Smooth muscle cell of trachea (primary cell): ENCODE measurements around the gene SLC12A8. TPM values are rescaled to one million over a fixed set of nuclear protein-coding genes. Genes with fewer than 3 reads are reported as not detected.

Source experiments
- total RNA-seq: library from RNA; depleted of rRNA; stranded (reverse); fragments of >200 nt; gene quantifications from 2 replicates; pipeline ENCODE4 v1.2.1, GENCODE V29; 2014

SLC12A8 gene
- total RNA-seq = 5.4 and 10.9 TPM in 2 replicates

DNA sequence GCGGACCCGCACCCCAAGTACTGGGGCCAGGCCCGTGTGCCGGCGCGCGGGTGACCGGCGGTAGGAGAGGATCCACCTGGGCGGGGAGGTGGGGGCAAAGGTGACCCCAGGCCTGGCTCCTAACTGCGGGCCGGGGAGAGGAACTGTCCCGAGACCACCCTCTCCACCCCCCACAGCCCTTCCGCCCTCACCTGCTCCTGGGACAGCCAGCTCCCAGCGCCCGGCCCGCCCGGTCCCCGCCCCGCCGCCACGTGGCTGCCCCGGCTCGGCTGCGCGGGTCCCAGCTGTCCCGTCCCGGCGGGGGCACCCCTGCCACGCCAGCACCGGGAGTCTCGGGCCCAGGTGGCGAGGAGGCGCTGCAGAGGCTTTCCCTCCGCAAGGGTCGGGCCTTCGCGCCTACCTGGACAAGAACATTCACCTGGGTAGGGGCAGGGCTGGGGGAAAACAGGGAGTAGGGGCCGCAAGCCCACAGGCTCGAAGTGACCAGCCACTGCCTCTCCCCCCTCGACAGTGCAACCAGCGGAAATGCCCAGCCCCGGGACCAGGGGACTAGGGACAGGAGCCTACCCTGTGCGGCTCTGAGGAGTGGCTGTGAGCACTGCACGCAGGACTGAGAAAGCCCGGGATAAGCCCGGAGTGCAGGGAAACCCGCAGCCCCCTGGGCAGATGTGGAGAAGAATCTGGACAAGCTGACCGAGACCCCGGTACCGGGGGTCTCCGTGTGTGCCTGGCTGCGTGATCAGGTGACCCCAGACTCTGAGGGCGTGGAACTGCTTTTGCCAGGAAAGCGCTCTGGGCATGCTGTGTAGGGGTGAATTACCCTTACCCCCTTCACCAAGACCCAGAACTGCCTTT is at the start of gene SLC12A8:
Gene SLC12A8 (minus strand): TSS at position 240 of the 855 bp plus-strand sequence. CDS start 1,399 bp downstream, outside the sequence.

DNA sequence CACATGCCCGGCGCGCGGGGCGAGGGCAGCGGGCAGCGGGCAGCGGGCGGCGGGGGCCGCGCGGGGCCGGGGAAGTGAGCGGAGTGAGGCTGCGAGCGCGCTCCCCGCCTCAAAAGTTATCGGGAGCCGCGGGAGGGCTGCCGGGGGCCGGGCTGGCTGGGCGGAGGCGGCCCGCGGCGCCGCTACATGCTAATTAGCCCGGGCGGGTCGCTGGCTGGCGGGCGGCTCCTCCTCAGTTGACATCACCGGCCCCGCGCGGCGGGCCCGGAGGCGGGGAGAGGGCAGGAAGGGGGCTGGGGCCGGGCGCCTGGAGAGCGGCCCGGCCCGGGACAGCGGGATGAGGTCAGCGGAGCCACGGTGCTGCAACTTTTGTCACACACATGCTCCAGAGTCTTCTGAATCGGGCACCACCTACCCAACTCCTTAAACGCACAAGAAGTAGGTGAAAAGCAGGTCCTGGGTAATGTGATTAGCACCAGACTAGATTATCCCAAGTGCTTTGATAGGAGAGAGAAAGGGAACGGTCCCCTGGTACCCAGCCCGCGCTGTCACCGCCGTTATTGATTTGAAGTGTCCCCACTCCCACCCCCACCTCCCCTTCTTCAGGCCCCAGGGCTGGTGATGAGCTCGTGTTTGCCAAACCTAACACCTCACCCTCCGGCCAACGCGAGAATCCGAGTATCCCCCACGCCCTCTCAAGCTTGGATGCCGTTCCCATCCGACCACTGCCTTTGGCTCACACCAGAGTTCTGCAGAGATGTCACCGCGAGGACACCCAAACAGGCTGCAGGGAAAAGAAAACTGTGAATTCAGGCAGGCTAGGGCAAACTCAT is 156.4 kb downstream of the SLC12A8 start, which contains the start of gene HEG1:
Gene HEG1 (minus strand): TSS at position 85 of the 833 bp plus-strand sequence. CDS start 107 bp downstream, outside the sequence.

Other genes with a start within 250 kb of the SLC12A8 start
- 76.1 and 113 TPM in 2 replicates for gene HEG1, start 156.8 kb downstream of the SLC12A8 start, total RNA-seq
- 35.1 and 38.9 TPM in 2 replicates for gene ZNF148, start 162.6 kb upstream of the SLC12A8 start, total RNA-seq